ENCODE measurements around the gene AFF1.

AFF1 gene

GRCh38 chr4:86957215-86957614 lies 22.4 kb downstream of the AFF1 start:
- TF ChIP-seq CTCF (conservative IDR thresholded peaks at IDR 0.05; ENCODE audit: low read depth, low read length): no peak
- DNase-seq (ENCODE audit: low read depth): no peak
- no peak overlapping the region for H3K4me3 ChIP-seq (ENCODE audit: low read length)

GRCh38 chr4:86959588-86960500 lies 25.0 kb downstream of the AFF1 start:
- TF ChIP-seq CTCF (conservative IDR thresholded peaks at IDR 0.05; ENCODE audit: low read depth, low read length): no peak
- DNase-seq (ENCODE audit: low read depth): no peak
- no peak overlapping the region for H3K4me3 ChIP-seq (ENCODE audit: low read length)

GRCh38 chr4:86960557-86960961 lies 25.7 kb downstream of the AFF1 start:
- no peak for DNase-seq (ENCODE audit: low read depth)
- H3K4me3 ChIP-seq (ENCODE audit: low read length): no peak overlapping the region
- TF ChIP-seq CTCF (conservative IDR thresholded peaks at IDR 0.05; ENCODE audit: low read depth, low read length): no peak

- no peak overlapping the region for H3K4me3 ChIP-seq (ENCODE audit: low read length)
- no peak for DNase-seq (ENCODE audit: low read depth)
- TF ChIP-seq CTCF (conservative IDR thresholded peaks at IDR 0.05; ENCODE audit: low read depth, low read length): no peak
These were observed 26.3 kb downstream of the AFF1 start for GRCh38 chr4:86961116-86961515.

GRCh38 chr4:86961605-86962295 lies 26.9 kb downstream of the AFF1 start:
- TF ChIP-seq CTCF (conservative IDR thresholded peaks at IDR 0.05; ENCODE audit: low read depth, low read length): no peak
- no peak overlapping the region for H3K4me3 ChIP-seq (ENCODE audit: low read length)
- DNase-seq (ENCODE audit: low read depth): no peak

GRCh38 chr4:86963697-86964096 lies 28.9 kb downstream of the AFF1 start:
- DNase-seq (ENCODE audit: low read depth): no peak
- no peak overlapping the region for H3K4me3 ChIP-seq (ENCODE audit: low read length)
- no peak for TF ChIP-seq CTCF (conservative IDR thresholded peaks at IDR 0.05; ENCODE audit: low read depth, low read length)
